ENCODE results near the gene RAI14. TPM values are rescaled to one million over a fixed set of nuclear protein-coding genes. Genes with fewer than 3 reads are reported as not detected.
"Not testable (repeated sequence)": the region's sequence is repeated elsewhere in the genome, so short reads cannot be mapped to it uniquely, and the experiment has no call there.

RAI14 gene
- total RNA-seq, 2 experiments from 2014 or later: 0.92 to 12.3 TPM

DNA sequence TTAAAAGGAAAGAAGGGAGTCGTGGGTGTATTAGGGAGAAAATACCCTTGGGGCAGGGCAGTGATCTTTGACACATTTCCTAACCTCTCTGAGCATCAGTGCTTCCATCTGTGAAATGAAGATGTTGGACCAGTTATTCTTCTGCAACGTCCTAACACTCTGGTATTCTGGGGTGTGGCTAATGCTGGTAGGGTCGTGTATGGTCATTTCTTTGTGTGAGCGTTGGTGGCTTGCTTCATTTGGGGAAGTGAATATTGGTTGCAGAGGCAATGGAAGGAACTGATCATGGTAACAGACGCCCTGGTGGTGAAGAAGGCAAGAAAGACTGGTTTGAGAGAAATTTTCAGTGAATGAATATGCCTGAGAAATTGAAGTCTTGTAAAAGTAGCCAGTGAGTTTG, 114.9 kb downstream of the RAI14 start:
- Histone ChIP-seq H3K4me2 (ENCODE audit: low read length) (no peak overlapping the region), H3K79me2 (ENCODE audit: insufficient read depth, low read depth, low read length) (no peaks in the 10 kb centered on the region)

DNA sequence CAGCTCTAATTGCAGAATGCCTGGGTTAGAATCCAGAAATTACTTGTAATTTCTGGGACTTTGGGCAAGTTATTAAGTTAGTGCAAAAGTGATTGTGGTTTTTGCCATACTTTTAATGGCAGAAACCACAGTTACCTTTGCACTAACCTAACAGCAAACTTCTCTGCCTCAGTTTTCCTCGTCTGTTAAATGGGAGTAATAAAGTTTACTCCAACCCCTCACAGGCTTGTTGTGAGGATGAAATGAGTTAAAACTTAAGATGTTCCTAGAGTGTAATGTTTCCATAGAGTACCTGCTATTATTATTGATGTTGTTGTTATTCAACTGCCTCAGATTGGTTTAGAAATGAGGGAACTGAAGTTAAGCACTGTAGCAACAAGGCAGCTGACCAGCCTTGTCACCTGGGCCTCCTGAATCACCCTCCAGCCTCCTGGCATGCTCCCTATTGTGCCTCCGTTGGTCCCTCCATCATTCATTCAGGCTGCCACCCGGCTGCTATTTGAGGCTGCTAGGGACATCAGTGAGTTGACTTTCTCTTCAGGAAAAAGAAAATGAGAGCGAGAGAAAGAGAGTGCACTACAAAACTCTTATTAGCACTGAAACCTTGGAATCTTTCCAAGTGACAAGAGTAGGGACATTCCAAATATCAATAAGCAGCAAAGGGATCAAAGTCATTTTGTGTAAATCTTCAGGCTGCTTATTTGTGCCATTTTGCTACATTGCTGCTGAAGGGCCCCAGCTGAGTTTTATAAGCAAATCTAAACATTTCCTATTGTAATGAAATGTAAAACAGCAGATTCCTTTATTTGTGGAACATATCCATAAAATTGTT, 116.4 kb downstream of the RAI14 start:
- no TSS peak for BruUV-seq (replicated peaks)
- no peaks in the 10 kb centered on the region for H3K79me2 ChIP-seq (ENCODE audit: insufficient read depth, low read depth, low read length)
- no peak overlapping the region for H3K4me2 ChIP-seq (ENCODE audit: low read length)
- no peak for TF ChIP-seq EZH2phosphoT487 (IDR thresholded peaks at IDR 0.05; ENCODE audit: borderline replicate concordance, low read depth, low read length)
- TF ChIP-seq, protein P1, sequence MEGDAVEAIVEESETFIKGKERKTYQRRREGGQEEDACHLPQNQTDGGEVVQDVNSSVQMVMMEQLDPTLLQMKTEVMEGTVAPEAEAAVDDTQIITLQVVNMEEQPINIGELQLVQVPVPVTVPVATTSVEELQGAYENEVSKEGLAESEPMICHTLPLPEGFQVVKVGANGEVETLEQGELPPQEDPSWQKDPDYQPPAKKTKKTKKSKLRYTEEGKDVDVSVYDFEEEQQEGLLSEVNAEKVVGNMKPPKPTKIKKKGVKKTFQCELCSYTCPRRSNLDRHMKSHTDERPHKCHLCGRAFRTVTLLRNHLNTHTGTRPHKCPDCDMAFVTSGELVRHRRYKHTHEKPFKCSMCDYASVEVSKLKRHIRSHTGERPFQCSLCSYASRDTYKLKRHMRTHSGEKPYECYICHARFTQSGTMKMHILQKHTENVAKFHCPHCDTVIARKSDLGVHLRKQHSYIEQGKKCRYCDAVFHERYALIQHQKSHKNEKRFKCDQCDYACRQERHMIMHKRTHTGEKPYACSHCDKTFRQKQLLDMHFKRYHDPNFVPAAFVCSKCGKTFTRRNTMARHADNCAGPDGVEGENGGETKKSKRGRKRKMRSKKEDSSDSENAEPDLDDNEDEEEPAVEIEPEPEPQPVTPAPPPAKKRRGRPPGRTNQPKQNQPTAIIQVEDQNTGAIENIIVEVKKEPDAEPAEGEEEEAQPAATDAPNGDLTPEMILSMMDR (conservative IDR thresholded peaks at IDR 0.05; ENCODE audit: low read length): no peak
- CTCF ChIA-PET (ENCODE audit: unreplicated experiment): no interaction called here
- POLR2A ChIA-PET: no interaction called here
- no peak overlapping the region for H2AFZ ChIP-seq (ENCODE audit: low read length)
- no peaks in the 10 kb centered on the region for H3K9me2 ChIP-seq (ENCODE audit: insufficient read depth, low read length)
- intact Hi-C loops (cut with micrococcal nuclease; ENCODE audit: unreplicated experiment): no loop called here
- H3K9me3 ChIP-seq (ENCODE audit: low read length): no peaks in the 10 kb centered on the region
- DNase-seq (ENCODE audit: low spot score): no peak
- H3K4me1 ChIP-seq (ENCODE audit: insufficient read depth, low read length, poor library complexity, severe bottlenecking): no peaks in the 10 kb centered on the region
- no peaks in the 10 kb centered on the region for H3K36me3 ChIP-seq (ENCODE audit: insufficient read depth, low read length)
- H3K27ac ChIP-seq (ENCODE audit: low read depth, low read length, poor library complexity, severe bottlenecking): no peak overlapping the region
- no peak overlapping the region for H3K4me3 ChIP-seq (ENCODE audit: low read depth, low read length, poor library complexity, severe bottlenecking)
- no peaks in the 10 kb centered on the region for H4K20me1 ChIP-seq (ENCODE audit: insufficient read depth, low read length)

More for the DNA sequence above, 114.9 kb downstream of the RAI14 start:
- intact Hi-C loops (cut with micrococcal nuclease; ENCODE audit: unreplicated experiment): no loop called here
- no peaks in the 10 kb centered on the region for H3K9me3 ChIP-seq (ENCODE audit: low read length)
- H3K4me3 ChIP-seq (ENCODE audit: low read depth, low read length, poor library complexity, severe bottlenecking): no peak overlapping the region
- no TSS peak for BruUV-seq (replicated peaks)
- no peaks in the 10 kb centered on the region for H3K9me2 ChIP-seq (ENCODE audit: insufficient read depth, low read length)
- H3K36me3 ChIP-seq (ENCODE audit: insufficient read depth, low read length): no peaks in the 10 kb centered on the region
- no peaks in the 10 kb centered on the region for H3K4me1 ChIP-seq (ENCODE audit: insufficient read depth, low read length, poor library complexity, severe bottlenecking)
- H3K27ac ChIP-seq (ENCODE audit: low read depth, low read length, poor library complexity, severe bottlenecking): no peak overlapping the region
- no peak overlapping the region for H2AFZ ChIP-seq (ENCODE audit: low read length)
- no peak for DNase-seq (ENCODE audit: low spot score)
- no peaks in the 10 kb centered on the region for H4K20me1 ChIP-seq (ENCODE audit: insufficient read depth, low read length)
- CTCF ChIA-PET (ENCODE audit: unreplicated experiment): no interaction called here
- no peak for TF ChIP-seq EZH2phosphoT487 (IDR thresholded peaks at IDR 0.05; ENCODE audit: borderline replicate concordance, low read depth, low read length)
- TF ChIP-seq, protein P1 (conservative IDR thresholded peaks at IDR 0.05; ENCODE audit: low read length): no peak
- POLR2A ChIA-PET: no interaction called here

DNA sequence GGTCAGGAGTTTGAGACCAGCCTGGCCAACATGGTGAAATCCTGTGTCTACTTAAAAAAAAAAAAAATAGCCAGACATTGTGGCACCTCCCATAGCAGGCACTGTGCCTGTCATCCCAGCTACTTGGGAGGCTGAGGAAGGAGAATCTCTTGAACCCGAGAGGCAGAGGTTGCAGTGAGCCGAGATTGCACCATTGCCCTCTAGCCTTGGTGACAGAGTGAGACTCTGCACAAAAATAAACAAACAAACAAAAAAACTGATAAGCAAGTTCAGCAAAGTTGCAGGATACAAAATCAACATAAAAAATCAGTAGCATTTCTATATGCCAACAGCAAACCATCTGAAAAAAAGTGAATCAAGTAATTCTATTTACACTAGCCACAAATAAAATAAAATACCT, 118.0 kb downstream of the RAI14 start:
- BruUV-seq (replicated peaks): no TSS peak

DNA sequence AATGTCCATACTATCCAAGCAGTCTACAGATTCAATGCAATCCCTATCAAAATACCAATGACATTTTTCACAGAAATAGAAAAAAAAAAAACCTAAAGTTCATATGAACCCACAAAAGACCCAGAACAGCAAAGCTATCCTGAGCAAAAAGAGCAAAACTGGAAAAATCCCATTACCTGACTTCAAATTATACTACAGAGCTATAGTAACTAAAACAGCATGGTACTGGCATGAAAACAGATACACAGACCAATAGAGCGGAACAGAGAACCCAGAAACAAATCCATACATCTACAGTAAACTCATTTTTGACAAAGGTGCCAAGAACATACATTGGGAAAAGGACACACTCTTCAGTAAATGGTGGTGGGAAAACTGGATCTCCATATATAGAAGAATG, 118.5 kb downstream of the RAI14 start:
- CTCF ChIA-PET (ENCODE audit: unreplicated experiment); H3K79me2 ChIP-seq (ENCODE audit: insufficient read depth, low read depth, low read length); H3K4me1 ChIP-seq (ENCODE audit: insufficient read depth, low read length, poor library complexity, severe bottlenecking); intact Hi-C loops (cut with micrococcal nuclease; ENCODE audit: unreplicated experiment); H3K4me2 ChIP-seq (ENCODE audit: low read length); DNase-seq (ENCODE audit: low spot score); H3K27ac ChIP-seq (ENCODE audit: low read depth, low read length, poor library complexity, severe bottlenecking); H3K4me3 ChIP-seq (ENCODE audit: low read depth, low read length, poor library complexity, severe bottlenecking); POLR2A ChIA-PET; H3K9me2 ChIP-seq (ENCODE audit: insufficient read depth, low read length); H3K9me3 ChIP-seq (ENCODE audit: low read length); H4K20me1 ChIP-seq (ENCODE audit: insufficient read depth, low read length); H2AFZ ChIP-seq (ENCODE audit: low read length); BruUV-seq (replicated peaks); H3K36me3 ChIP-seq (ENCODE audit: insufficient read depth, low read length): not testable (repeated sequence)

More for the DNA sequence above, 118.0 kb downstream of the RAI14 start:
- CTCF ChIA-PET (ENCODE audit: unreplicated experiment): no interaction called here
- intact Hi-C loops (cut with micrococcal nuclease; ENCODE audit: unreplicated experiment): no loop called here
- Histone ChIP-seq H3K27ac (ENCODE audit: low read depth, low read length, poor library complexity, severe bottlenecking) (no peak overlapping the region), H2AFZ (ENCODE audit: low read length) (no peak overlapping the region), H3K79me2 (ENCODE audit: insufficient read depth, low read depth, low read length) (no peaks in the 10 kb centered on the region), H3K4me1 (ENCODE audit: insufficient read depth, low read length, poor library complexity, severe bottlenecking) (no peaks in the 10 kb centered on the region), H3K4me3 (ENCODE audit: low read depth, low read length, poor library complexity, severe bottlenecking) (no peak overlapping the region), H3K9me2 (ENCODE audit: insufficient read depth, low read length) (no peaks in the 10 kb centered on the region), H3K9me3 (ENCODE audit: low read length) (no peaks in the 10 kb centered on the region), H3K4me2 (ENCODE audit: low read length) (no peak overlapping the region), H4K20me1 (ENCODE audit: insufficient read depth, low read length) (no peaks in the 10 kb centered on the region), H3K36me3 (ENCODE audit: insufficient read depth, low read length) (no peaks in the 10 kb centered on the region)
- no peak for TF ChIP-seq EZH2phosphoT487 (IDR thresholded peaks at IDR 0.05; ENCODE audit: borderline replicate concordance, low read depth, low read length)
- TF ChIP-seq, protein P1 (conservative IDR thresholded peaks at IDR 0.05; ENCODE audit: low read length): no peak
- no peak for DNase-seq (ENCODE audit: low spot score)
- POLR2A ChIA-PET: no interaction called here
